PC-3 (cell line): ENCODE measurements around the gene FAM107B.

ENCODE experiments used
- CTCF ChIP-seq: fragments of 300-600 bp; sonication (generic); conservative IDR thresholded peaks from 2 replicates; pipeline ENCODE4 v1.5.1; 2017; ENCODE audit warnings: antibody characterized with exemption, low read depth, mild to moderate bottlenecking, low read length
- EZH2 ChIP-seq: fragments of 300-600 bp; sonication (generic); IDR thresholded peaks from one replicate; pipeline ENCODE4 v1.6.1; 2017; ENCODE audit warnings: antibody characterized with exemption, mild to moderate bottlenecking, low read length; ENCODE audit not compliant: unreplicated experiment

GRCh38 chr10:14573666-14574261 is 200.9 kb downstream of the FAM107B start:
- TF ChIP-seq EZH2 (no peak), CTCF (no peak)
